SK-N-SH (cell line): ENCODE results near the gene PMP22. TPM values are rescaled to one million over a fixed set of nuclear protein-coding genes. Genes with fewer than 3 reads are reported as not detected.

ENCODE experiments used
- CTCF ChIA-PET: fragments of 300-600, 350-600 bp; formaldehyde crosslinking; extraction: SDS; loops from one replicate; lab custom pipeline; 2021; lab: Yijun Ruan, JAX
- POLR2A ChIA-PET: fragments of 350-600 bp; sonication (Branson Sonifier 250); formaldehyde crosslinking; extraction: SDS; loops from one replicate; lab custom pipeline; 2020; ENCODE audit warnings: antibody characterized with exemption, inconsistent platforms; lab: Yijun Ruan, JAX
- DNase-seq: peaks from one replicate; pipeline ENCODE4 v3.0.0; 2012
- H2AFZ ChIP-seq: fragments of 200-600 bp; sonication (generic); 2 replicates; pipeline ENCODE4 v1.8.1; 2016; ENCODE audit warnings: antibody characterized with exemption, mild to moderate bottlenecking, low read depth
- H3F3A ChIP-seq: fragments of 200-600 bp; sonication (generic); replicated peaks from 2 replicates; pipeline ENCODE3; 2016; ENCODE audit warnings: antibody characterized with exemption, mild to moderate bottlenecking; ENCODE audit not compliant: insufficient read depth
- H3K27ac ChIP-seq, 2 experiments: fragments of 200-500 bp in 1 of 2; fragments of 200-600 bp in 1 of 2; sonication (Bioruptor generic) in 1 of 2; sonication (generic), shearing (Covaris generic) in 1 of 2; 2 replicates each; pipeline versions ENCODE4 v1.5.1 to v1.6.1; 2014 to 2016; ENCODE audit warnings: low read depth in 2 of 2, inconsistent platforms in 1 of 2, low read length in 1 of 2, mild to moderate bottlenecking in 1 of 2, mixed read lengths in 1 of 2
- H3K27me3 ChIP-seq: fragments of 200-600 bp; sonication (generic), shearing (Covaris generic); 2 replicates; pipeline ENCODE4 v1.6.1; 2016; ENCODE audit warnings: mixed run types; ENCODE audit not compliant: insufficient read depth
- H3K36me3 ChIP-seq, 2 experiments: fragments of 200-500 bp in 1 of 2; fragments of 200-600 bp in 1 of 2; sonication (Bioruptor generic) in 1 of 2; sonication (generic) in 1 of 2; replicated peaks in 1 of 2; 2 replicates each; pipeline versions ENCODE3 to v1.5.1; 2014 to 2016; ENCODE audit warnings: low read length in 1 of 2, mild to moderate bottlenecking in 1 of 2; ENCODE audit not compliant: insufficient read depth in 2 of 2, control insufficient read depth in 1 of 2
- H3K4me1 ChIP-seq, 2 experiments: fragments of 200-500 bp in 1 of 2; fragments of 200-600 bp in 1 of 2; sonication (Bioruptor generic) in 1 of 2; sonication (generic), shearing (Covaris generic) in 1 of 2; 2 replicates each; pipeline versions ENCODE4 v1.5.1 to v1.6.1; 2014 to 2016; ENCODE audit warnings: low read depth in 1 of 2, low read length in 1 of 2, mixed run types in 1 of 2; ENCODE audit not compliant: insufficient read depth in 2 of 2, control insufficient read depth in 1 of 2
- H3K4me2 ChIP-seq: fragments of 200-600 bp; sonication (generic), shearing (Covaris generic); 2 replicates; pipeline ENCODE4 v1.6.1; 2017; ENCODE audit warnings: mixed run types
- H3K4me3 ChIP-seq, 2 experiments: fragments of 200-500 bp in 1 of 2; fragments of 200-600 bp in 1 of 2; sonication (Bioruptor generic) in 1 of 2; sonication (generic), shearing (Covaris generic) in 1 of 2; 2 replicates each; pipeline versions ENCODE4 v1.5.1 to v1.8.1; 2014 to 2016; ENCODE audit warnings: low read depth in 2 of 2, inconsistent platforms in 1 of 2, low read length in 1 of 2, mild to moderate bottlenecking in 1 of 2, mixed read lengths in 1 of 2, moderate library complexity in 1 of 2
- H3K79me2 ChIP-seq: fragments of 200-600 bp; sonication (generic); 2 replicates; pipeline ENCODE4 v1.8.1; 2017; ENCODE audit warnings: mild to moderate bottlenecking; ENCODE audit not compliant: insufficient read depth
- H3K9ac ChIP-seq: fragments of 200-600 bp; sonication (generic); 2 replicates; pipeline ENCODE4 v1.6.1; 2017; ENCODE audit warnings: mixed run types
- H3K9me2 ChIP-seq: fragments of 200-600 bp; sonication (generic); 2 replicates; pipeline ENCODE4 v1.6.1; 2017; ENCODE audit warnings: mixed run types
- H3K9me3 ChIP-seq: fragments of 200-600 bp; sonication (generic); 2 replicates; pipeline ENCODE4 v1.6.1; 2017; ENCODE audit warnings: mixed run types, mild to moderate bottlenecking, moderate library complexity
- H4K20me1 ChIP-seq: fragments of 200-600 bp; sonication (generic); 2 replicates; pipeline ENCODE4 v1.6.1; 2017; ENCODE audit warnings: mild to moderate bottlenecking, mixed run types; ENCODE audit not compliant: insufficient read depth
- EP300 ChIP-seq, 2 experiments: IDR thresholded peaks; 2 replicates each; pipeline versions ENCODE4 v1.4.0 to v1.6.1; 2012; ENCODE audit warnings: borderline replicate concordance in 1 of 2, low read depth in 1 of 2, low read length in 1 of 2
- EZH2phosphoT487 ChIP-seq: fragments of 200-600 bp; sonication (generic); IDR thresholded peaks from 2 replicates; pipeline ENCODE4 v1.6.1; 2017; ENCODE audit warnings: low read depth, mixed run types, mild to moderate bottlenecking, antibody characterized with exemption, moderate library complexity, borderline replicate concordance
- FOXJ3 ChIP-seq: sonication (generic); formaldehyde crosslinking; IDR thresholded peaks from 2 replicates; pipeline ENCODE4 v1.5.1; 2020; ENCODE audit warnings: mild to moderate bottlenecking, missing genetic modification reagents
- FOXM1 ChIP-seq: IDR thresholded peaks from 2 replicates; pipeline ENCODE4 v1.4.0; 2012; ENCODE audit warnings: low read depth, mild to moderate bottlenecking
- GABPA ChIP-seq: IDR thresholded peaks from 2 replicates; pipeline ENCODE4 v1.4.0; 2012; ENCODE audit warnings: low read depth, mild to moderate bottlenecking
- RFX5 ChIP-seq: IDR thresholded peaks from 2 replicates; pipeline ENCODE4 v1.6.1; 2012; ENCODE audit warnings: mild to moderate bottlenecking, improper control_type of control experiment, low read length
- TAF1 ChIP-seq: IDR thresholded peaks from 2 replicates; pipeline ENCODE4 v1.6.1; 2012; ENCODE audit warnings: low read depth, mild to moderate bottlenecking, low read length, moderate library complexity, borderline replicate concordance
- TCF12 ChIP-seq: IDR thresholded peaks from 2 replicates; pipeline ENCODE4 v1.4.0; 2012
- YY1 ChIP-seq: IDR thresholded peaks from 2 replicates; pipeline ENCODE4 v1.4.0; 2012; ENCODE audit warnings: low read depth, mild to moderate bottlenecking
- WGBS: methylation state at CpG from one replicate; pipeline ENCODE4 v1.1.6; 2017; ENCODE audit warnings: low lambda C conversion rate; 5-methylcytosine and 5-hydroxymethylcytosine counted together
- polyA plus RNA-seq, 3 experiments: library from polyadenylated mRNA; depleted of rRNA; stranded (reverse); fragments of >200 nt; gene quantifications; 2 replicates each; pipeline ENCODE4 v1.2.3, GENCODE V29; 2012

The PMP22 gene
- polyA plus RNA-seq, 1 of the 3 experiments (the other 2 are of a cell fraction) = 82.5 TPM

DNA sequence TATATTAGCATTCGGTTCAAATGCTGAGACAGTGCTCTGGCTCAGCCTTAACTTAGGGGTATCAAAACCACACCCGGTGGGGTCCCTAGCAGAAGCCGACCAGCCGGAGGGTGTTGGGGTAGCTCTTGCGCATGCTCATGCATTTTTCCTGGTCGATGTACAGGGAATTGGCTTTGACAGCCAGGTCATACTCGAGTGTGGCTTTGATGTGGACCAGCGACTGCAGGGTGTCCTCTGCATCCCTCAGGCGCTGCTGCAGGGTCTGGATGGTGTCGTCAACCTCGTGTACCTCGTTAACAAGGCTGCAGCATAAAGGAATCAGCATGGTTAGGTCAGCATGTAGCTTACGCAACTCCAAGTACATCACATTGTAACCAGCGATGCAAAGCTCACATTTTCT, 38.7 kb upstream of the PMP22 start:
- POLR2A ChIA-PET = no interaction called here

DNA sequence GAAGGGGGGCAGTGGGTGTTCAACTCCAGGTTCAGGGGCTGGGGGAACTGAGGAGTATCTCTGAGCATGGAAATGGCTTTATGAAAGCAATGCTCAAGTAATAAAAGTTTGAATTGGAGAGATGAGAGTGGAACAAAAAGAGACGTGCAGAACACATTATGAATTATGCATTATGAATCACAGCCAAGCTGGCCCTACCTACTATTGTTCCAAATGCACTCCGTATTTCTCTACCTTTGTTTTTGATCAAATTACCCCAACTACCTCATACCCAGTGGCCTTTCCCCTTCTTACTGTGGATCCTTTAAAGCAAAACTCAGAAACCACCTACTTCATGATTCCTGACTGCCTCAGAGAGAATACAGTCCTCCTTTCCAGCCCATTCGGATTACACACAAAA, 38.1 kb upstream of the PMP22 start:
- Histone ChIP-seq H3F3A (no peaks in the 10 kb centered on the region), H2AFZ (no peak overlapping the region), H3K27me3 (peaks cover 10% of the 10 kb centered on the region; the same call in 1 of the 2 replicates), H3K4me3 (no peak overlapping the region), H3K9ac (no peak overlapping the region), H3K27ac (no peak overlapping the region), H3K4me2 (no peak overlapping the region), H3K36me3 (no peaks in the 10 kb centered on the region), H3K4me1 (peaks cover 0 to 8% of the 10 kb centered on the region in 2 experiments; a peak in 2 of 4 replicates), H4K20me1 (no peaks in the 10 kb centered on the region), H3K79me2 (no peaks in the 10 kb centered on the region), H3K9me3 (no peaks in the 10 kb centered on the region), H3K9me2 (no peaks in the 10 kb centered on the region)
- WGBS = 54% methylated on average over 3 of the region's 3 CpGs
- no peak for TF ChIP-seq RFX5
- CTCF ChIA-PET = interaction anchor here (0.7 to 1.4 kb wide), 3 partner anchors 8 to 16 kb away, joined by 3 to 4 read pairs (median 3); no protein-coding TSS in a partner anchor
- DNase-seq = no peak
- POLR2A ChIA-PET = no interaction called here

More for the DNA sequence above, 38.7 kb upstream of the PMP22 start:
- H3K36me3 ChIP-seq = no peaks in the 10 kb centered on the region
- H3K27ac ChIP-seq = no peak overlapping the region
- H3K9ac ChIP-seq = no peak overlapping the region
- H4K20me1 ChIP-seq = no peaks in the 10 kb centered on the region
- no peak overlapping the region for H2AFZ ChIP-seq
- H3K79me2 ChIP-seq = no peaks in the 10 kb centered on the region
- H3F3A ChIP-seq = no peaks in the 10 kb centered on the region
- 63% methylated on average over 12 of the region's 14 CpGs for WGBS
- H3K9me2 ChIP-seq = no peaks in the 10 kb centered on the region
- no peak overlapping the region for H3K4me3 ChIP-seq
- no peak for TF ChIP-seq FOXJ3 (CRISPR knock-in tag)
- H3K9me3 ChIP-seq = no peaks in the 10 kb centered on the region
- peaks cover 0 to 8% of the 10 kb centered on the region in 2 experiments; a peak in 2 of 4 replicates for H3K4me1 ChIP-seq
- DNase-seq = no peak
- CTCF ChIA-PET = interaction anchor here (0.6 to 1.4 kb wide), 4 partner anchors 8 to 841 kb away, joined by 3 to 4 read pairs (median 3); no protein-coding TSS in a partner anchor
- H3K4me2 ChIP-seq = no peak overlapping the region
- H3K27me3 ChIP-seq = peaks cover 10% of the 10 kb centered on the region; the same call in 1 of the 2 replicates

DNA sequence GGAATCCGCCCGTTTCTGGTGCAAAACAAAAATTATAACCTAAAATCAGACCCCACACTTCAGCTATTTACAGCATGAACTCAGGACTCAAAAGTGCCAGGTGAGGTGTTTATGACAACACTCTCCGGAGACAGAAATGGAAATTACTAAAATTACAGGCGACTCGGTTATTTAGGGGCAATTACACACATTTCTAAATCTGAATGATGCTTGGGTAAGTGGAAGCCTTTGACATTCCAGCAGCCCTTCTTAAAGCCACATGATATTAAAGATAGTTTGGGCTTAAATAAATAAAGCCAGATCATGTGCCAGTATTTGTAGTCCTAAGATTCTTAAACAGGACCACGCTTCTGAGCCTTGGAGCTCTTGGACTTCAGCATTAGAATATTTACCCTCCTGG, 36.7 kb upstream of the PMP22 start:
- Histone ChIP-seq H3K9me2 (no peaks in the 10 kb centered on the region), H3K27me3 (peaks cover 10% of the 10 kb centered on the region; the same call in 1 of the 2 replicates), H2AFZ (no peak overlapping the region)
- TF ChIP-seq EP300 (IDR thresholded peaks at IDR 0.05; ENCODE audit: borderline replicate concordance in 1 of 2, low read depth in 1 of 2, low read length in 1 of 2) (no peak), EZH2phosphoT487 (no peak), YY1 (no peak), GABPA (no peak), TAF1 (no peak), FOXM1 (no peak), TCF12 (no peak)
- TF ChIP-seq, all 33 proteins: peak for 0
- H3K36me3 ChIP-seq = no peaks in the 10 kb centered on the region
- H3K4me2 ChIP-seq = no peak overlapping the region
- no peaks in the 10 kb centered on the region for H3K79me2 ChIP-seq
- no peak for DNase-seq
- 85% methylated on average over 6 of the region's 6 CpGs for WGBS
- CTCF ChIA-PET = interaction anchor here (1.3 to 1.8 kb wide), 2 partner anchors 17 to 39 kb away, joined by 4 to 5 read pairs; no protein-coding TSS in a partner anchor
- H3K4me1 ChIP-seq = peaks cover 0 to 8% of the 10 kb centered on the region in 2 experiments; a peak in 2 of 4 replicates
- POLR2A ChIA-PET = no interaction called here
- H3K9ac ChIP-seq = no peak overlapping the region
- no peaks in the 10 kb centered on the region for H3F3A ChIP-seq
- no peaks in the 10 kb centered on the region for H3K9me3 ChIP-seq
- H4K20me1 ChIP-seq = no peaks in the 10 kb centered on the region
- H3K27ac ChIP-seq = no peak overlapping the region
- H3K4me3 ChIP-seq = no peak overlapping the region
